ENCODE measurements around the gene CEP112.

DNA sequence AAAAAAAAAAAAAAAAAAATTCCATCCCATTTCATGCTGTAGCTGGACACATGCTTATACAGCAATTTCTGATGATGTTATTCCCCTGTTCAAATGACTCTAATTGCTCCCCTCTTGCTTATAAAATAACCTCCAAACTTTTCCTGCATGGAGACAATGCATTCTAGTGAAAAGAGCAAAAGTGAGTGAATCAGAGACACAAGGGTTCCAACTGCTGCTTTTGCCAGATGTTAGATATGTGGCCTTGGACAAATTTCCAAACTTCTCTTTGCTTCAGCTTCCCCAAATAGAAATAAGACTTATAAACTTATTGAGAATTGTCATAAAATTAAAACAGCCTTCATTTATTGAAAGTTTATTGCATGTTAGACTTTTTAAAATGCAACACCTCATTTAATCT lies 565.5 kb downstream of the CEP112 start:
- TF ChIP-seq POLR2AphosphoS5 (IDR thresholded peaks at IDR 0.05; ENCODE audit: borderline replicate concordance, low read depth, low read length): no peak
- no peak for TF ChIP-seq EZH2 (IDR thresholded peaks at IDR 0.05)

Measured in SK-N-MC (cell line).